Prostate gland (tissue), 2 donors: ENCODE results near the gene SLC22A14. TPM values are rescaled to one million over a fixed set of nuclear protein-coding genes. Genes with fewer than 3 reads are reported as not detected.

Experiments
- DNase-seq: peaks from one replicate; pipeline ENCODE4 v3.0.0-alpha.2; 2019; ENCODE audit warnings: low spot score
- H3K27ac ChIP-seq, 2 donors: fragments of 200-600 bp; sonication (generic); 2 replicates each; pipeline ENCODE4 v1.5.1; 2017 to 2019
- H3K27me3 ChIP-seq: fragments of 200-600 bp; sonication (generic); replicated peaks from 2 replicates; pipeline ENCODE4 v1.5.1; 2019; ENCODE audit not compliant: insufficient read depth
- H3K36me3 ChIP-seq, 2 donors: fragments of 200-600 bp; sonication (generic); 1 replicate in 1 of 2; 2 replicates in 1 of 2; pipeline versions ENCODE4 v1.5.1 to v1.8.1; 2017 to 2019
- H3K4me1 ChIP-seq: fragments of 200-600 bp; sonication (generic); replicated peaks from 2 replicates; pipeline ENCODE4 v1.5.1; 2019
- H3K4me3 ChIP-seq, 2 donors: fragments of 200-600 bp; sonication (generic); 2 replicates each; pipeline ENCODE4 v1.5.1; 2017 to 2019
- H3K9me3 ChIP-seq: fragments of 200-600 bp; sonication (generic); 2 replicates; pipeline ENCODE4 v1.5.1; 2017
- POLR2A ChIP-seq: fragments of 450-650 bp; IDR thresholded peaks from one replicate; pipeline ENCODE4 v1.6.1; 2016; ENCODE audit warnings: antibody characterized with exemption, mild to moderate bottlenecking
- POLR2AphosphoS5 ChIP-seq: sonication (generic); formaldehyde crosslinking; IDR thresholded peaks from one replicate; pipeline ENCODE4 v1.6.1; 2017; ENCODE audit warnings: antibody characterized with exemption
- WGBS: methylation state at CpG from one replicate; pipeline ENCODE4 v1.1.5; 2018; 5-methylcytosine and 5-hydroxymethylcytosine counted together
- intact Hi-C: fragments of 100-400 bp; cut with DNase I; formaldehyde crosslinking; loops from one replicate; pipeline ENCODE4 v1.14.2; 2022
- small RNA-seq, 2 donors: library from RNA; depleted of rRNA; stranded (forward); fragments of <200 nt; gene quantifications; one replicate each; pipeline ENCODE3, GENCODE V24; 2016
- total RNA-seq, 2 donors: library from RNA; depleted of rRNA; stranded (reverse); fragments of >200 nt; gene quantifications; one replicate each; pipeline ENCODE4 v1.1.0, GENCODE V29; 2016
- TF ChIP-seq, protein P1 (sequence below), 4 experiments: fragments of 200-600 bp in 2 of 4; fragments of 450-650 bp in 2 of 4; sonication (generic) in 2 of 4; IDR thresholded peaks; 1 replicate in 3 of 4; 2 replicates in 1 of 4; pipeline ENCODE4 v1.5.1; 2016 to 2019; ENCODE audit warnings: antibody characterized with exemption in 4 of 4, mild to moderate bottlenecking in 2 of 4, moderate library complexity in 2 of 4

SLC22A14 gene
- total RNA-seq, 2 donors from 2014 or later: 0.64 to 1.5 TPM

DNA sequence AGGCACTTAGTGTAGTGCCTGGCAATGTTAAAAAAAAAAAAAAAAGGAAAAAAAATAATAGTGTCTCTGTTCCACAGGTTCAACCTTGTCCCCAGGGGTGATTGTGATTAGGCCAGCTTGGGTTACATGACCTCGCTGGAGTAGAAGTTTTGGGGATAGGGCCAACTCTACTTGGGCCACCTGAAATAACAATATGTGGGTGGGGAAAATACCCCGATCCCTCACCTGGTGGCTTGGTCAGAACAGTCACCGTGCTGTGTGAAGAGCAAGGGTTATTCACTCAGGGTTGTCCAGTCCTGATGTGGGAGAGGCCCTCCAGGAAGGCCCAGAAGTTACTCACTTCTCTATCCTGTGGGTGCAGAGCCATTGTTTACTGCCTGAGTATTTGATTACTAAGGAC lies 84.0 kb downstream of the SLC22A14 start:
- TF ChIP-seq POLR2AphosphoS5 (no peak), POLR2A (no peak)
- TF ChIP-seq, protein P1, sequence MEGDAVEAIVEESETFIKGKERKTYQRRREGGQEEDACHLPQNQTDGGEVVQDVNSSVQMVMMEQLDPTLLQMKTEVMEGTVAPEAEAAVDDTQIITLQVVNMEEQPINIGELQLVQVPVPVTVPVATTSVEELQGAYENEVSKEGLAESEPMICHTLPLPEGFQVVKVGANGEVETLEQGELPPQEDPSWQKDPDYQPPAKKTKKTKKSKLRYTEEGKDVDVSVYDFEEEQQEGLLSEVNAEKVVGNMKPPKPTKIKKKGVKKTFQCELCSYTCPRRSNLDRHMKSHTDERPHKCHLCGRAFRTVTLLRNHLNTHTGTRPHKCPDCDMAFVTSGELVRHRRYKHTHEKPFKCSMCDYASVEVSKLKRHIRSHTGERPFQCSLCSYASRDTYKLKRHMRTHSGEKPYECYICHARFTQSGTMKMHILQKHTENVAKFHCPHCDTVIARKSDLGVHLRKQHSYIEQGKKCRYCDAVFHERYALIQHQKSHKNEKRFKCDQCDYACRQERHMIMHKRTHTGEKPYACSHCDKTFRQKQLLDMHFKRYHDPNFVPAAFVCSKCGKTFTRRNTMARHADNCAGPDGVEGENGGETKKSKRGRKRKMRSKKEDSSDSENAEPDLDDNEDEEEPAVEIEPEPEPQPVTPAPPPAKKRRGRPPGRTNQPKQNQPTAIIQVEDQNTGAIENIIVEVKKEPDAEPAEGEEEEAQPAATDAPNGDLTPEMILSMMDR (IDR thresholded peaks at IDR 0.05): no peak
- Histone ChIP-seq H3K4me1 (no peaks in the 10 kb centered on the region), H3K27ac (no peak overlapping the region), H3K36me3 (no peaks in the 10 kb centered on the region), H3K4me3 (no peak overlapping the region), H3K27me3 (no peaks in the 10 kb centered on the region), H3K9me3 (no peaks in the 10 kb centered on the region)
- 93% methylated on average over 3 of the region's 3 CpGs for WGBS
- intact Hi-C loops: no loop called here
- DNase-seq: no peak

DNA sequence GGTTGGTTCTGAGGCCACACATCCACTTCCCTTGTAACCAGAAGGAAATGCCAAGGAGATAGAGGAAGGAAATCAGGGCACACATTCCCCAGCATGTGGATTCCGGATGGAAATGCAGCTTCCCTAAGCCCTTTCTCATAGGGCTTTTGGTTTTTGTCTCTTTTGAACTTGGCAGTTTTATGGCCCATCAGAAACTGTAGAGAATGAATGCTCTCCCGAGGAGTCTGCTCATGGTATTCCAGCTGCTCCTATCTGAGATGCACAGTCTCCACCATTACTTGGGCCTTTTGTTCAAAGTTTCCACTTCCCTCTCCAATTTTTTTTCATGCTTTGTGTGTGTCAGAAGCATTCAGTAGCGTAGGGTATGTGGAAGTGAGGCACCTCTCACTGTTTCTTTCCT lies 85.7 kb downstream of the SLC22A14 start:
- no peak overlapping the region for H3K4me3 ChIP-seq
- H3K36me3 ChIP-seq: no peaks in the 10 kb centered on the region
- H3K4me1 ChIP-seq: no peaks in the 10 kb centered on the region
- no peak overlapping the region for H3K27ac ChIP-seq
- no peak for TF ChIP-seq POLR2AphosphoS5
- TF ChIP-seq POLR2A: no peak
- TF ChIP-seq, protein P1 (IDR thresholded peaks at IDR 0.05): no peak
- no peaks in the 10 kb centered on the region for H3K9me3 ChIP-seq
- intact Hi-C loops: no loop called here
- no peak for DNase-seq
- no peaks in the 10 kb centered on the region for H3K27me3 ChIP-seq
- WGBS: 66% methylated on average over 3 of the region's 3 CpGs

Small RNAs within 50 kb of the gene (small RNA-seq; reads per million reads assigned to genes)
- 0 reads per million in 2 donors for gene RNU6-235P

Other genes starting within 250 kb of the SLC22A14 start
- 10 to 100 TPM in 1 of 2 donors, under 1 TPM in 1; 0.32 to 13.1 TPM for gene DLEC1, start 243.1 kb upstream of the SLC22A14 start, total RNA-seq
- gene ACAA1, start 145.2 kb upstream of the SLC22A14 start, total RNA-seq: 100 to 1,000 TPM in 1 of 2 donors, 10 to 100 TPM in 1; 89.8 to 112 TPM
- gene MYD88, start 143.6 kb upstream of the SLC22A14 start, total RNA-seq: 10 to 100 TPM; 21.4 to 30.8 TPM
- gene OXSR1, start 116.8 kb upstream of the SLC22A14 start, total RNA-seq: 10 to 100 TPM; 21.2 to 32.7 TPM
- gene SLC22A13, start 16.5 kb upstream of the SLC22A14 start, total RNA-seq: 1 to 10 TPM in 1 of 2 donors, not detected in 1; 1.6 TPM
- gene XYLB, start 64.5 kb downstream of the SLC22A14 start, total RNA-seq: 1 to 10 TPM; 4.9 TPM
- gene ACVR2B, start 171.6 kb downstream of the SLC22A14 start, total RNA-seq: 10 to 100 TPM in 1 of 2 donors, 1 to 10 TPM in 1; 5.8 to 24.3 TPM
- 10 to 100 TPM in 1 of 2 donors, 1 to 10 TPM in 1; 6.4 to 12.4 TPM for gene EXOG, start 214.0 kb downstream of the SLC22A14 start, total RNA-seq